ENCODE measurements around the gene ADRA2A.

Gene ADRA2A

DNA sequence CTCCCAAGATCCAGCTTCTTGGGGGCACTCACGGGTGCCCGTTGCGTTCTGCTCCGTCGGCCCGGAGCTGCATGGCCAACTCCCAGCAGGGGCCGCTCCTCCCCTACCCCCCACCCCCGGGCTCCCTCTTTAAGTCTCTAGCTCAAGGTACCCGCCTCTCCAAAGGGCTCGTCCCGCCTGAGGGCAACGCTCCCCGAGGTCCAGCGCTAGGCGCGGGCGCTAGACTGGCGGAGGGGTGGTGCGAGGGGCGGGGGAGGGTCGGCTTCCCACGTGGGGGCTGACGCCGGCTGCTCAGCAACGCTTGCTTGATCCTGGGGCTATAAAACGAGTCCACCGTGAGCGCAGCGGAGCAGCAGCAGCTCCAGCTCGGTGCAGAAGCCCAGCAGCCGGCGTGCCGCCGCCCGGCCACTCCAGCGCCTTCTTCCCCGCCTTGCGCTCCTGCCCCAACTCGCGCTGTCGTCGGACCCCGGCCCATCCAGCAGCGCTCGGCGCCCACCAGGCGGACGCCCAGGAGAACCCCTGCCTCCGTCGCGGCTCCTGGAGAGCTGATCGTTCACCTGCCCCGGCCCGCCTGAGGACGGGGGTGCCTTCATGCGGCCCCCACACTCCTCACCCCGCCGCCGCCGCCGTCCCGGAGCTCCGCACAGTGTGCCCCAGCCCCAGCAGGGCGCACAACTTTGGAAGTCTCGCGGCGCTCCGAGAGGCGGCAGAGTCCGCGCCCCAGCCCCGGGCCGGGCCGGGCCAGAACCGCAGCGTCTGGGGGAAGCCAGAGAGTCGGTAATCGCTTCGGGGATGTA, at the start of gene ADRA2A:
Gene ADRA2A (plus strand): TSS at position 348 of the 797 bp plus-strand sequence. CDS start 968 bp downstream, outside the sequence.
- Mint-ChIP-seq H3K9me3 (no peaks in the 10 kb centered on the region), H3K4me1 (peaks cover 19% of the 10 kb centered on the region), H3K27ac (no peak within 1 kb of the TSS), H3K36me3 (no peaks in the 10 kb centered on the region), H3K4me3 (peak within 1 kb of the TSS; percentile 60), H3K27me3 (peaks cover 78% of the 10 kb centered on the region)
- CTCF ChIA-PET: interaction anchor here (0.6 to 2.8 kb wide), 11 partner anchors 13 to 522 kb away, joined by 3 to 17 read pairs (median 3); no protein-coding TSS in a partner anchor
- peak; percentile 27 for DNase-seq

DNA sequence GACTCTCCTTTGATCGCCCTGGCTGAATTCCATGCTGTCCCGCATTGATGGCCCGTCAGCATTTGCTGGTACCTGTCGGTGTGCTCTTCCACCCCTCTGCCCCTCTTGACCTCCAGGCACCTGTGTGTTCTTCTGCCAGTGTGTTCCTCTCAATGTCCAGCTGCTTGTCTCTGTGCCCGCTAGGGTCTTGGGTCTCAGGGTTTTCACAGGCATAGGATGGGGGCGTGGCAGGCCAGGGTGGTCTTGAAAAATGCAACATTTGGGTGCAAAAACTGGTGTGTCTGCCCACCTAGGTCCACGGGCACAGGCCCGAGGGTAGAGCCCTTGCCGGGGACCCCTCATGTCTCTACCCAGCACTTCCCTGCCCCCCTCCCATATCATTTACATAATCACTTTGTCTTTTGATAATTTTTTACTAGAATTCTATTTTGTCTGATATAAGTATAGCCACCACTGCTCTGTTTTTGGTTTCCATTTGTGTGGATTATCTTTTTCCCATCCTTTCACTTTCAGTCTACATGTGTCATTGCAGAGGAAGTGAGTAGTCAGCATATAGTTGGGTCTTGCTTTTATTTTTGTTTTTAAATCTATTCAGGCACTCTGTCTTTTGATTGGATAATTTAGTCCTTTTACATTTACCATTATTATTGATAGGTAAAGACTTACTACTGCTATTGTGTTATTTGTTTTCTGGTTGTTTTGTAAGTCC, 46.6 kb upstream of the ADRA2A start:
- Mint-ChIP-seq H3K27me3 (peaks cover 4% of the 10 kb centered on the region), H3K36me3 (peaks cover 6% of the 10 kb centered on the region), H3K4me1 (peaks cover 8% of the 10 kb centered on the region), H3K4me3 (no peak overlapping the region), H3K27ac (no peak overlapping the region), H3K9me3 (peaks cover 13% of the 10 kb centered on the region)
- DNase-seq: no peak
- CTCF ChIA-PET: no interaction called here

DNA sequence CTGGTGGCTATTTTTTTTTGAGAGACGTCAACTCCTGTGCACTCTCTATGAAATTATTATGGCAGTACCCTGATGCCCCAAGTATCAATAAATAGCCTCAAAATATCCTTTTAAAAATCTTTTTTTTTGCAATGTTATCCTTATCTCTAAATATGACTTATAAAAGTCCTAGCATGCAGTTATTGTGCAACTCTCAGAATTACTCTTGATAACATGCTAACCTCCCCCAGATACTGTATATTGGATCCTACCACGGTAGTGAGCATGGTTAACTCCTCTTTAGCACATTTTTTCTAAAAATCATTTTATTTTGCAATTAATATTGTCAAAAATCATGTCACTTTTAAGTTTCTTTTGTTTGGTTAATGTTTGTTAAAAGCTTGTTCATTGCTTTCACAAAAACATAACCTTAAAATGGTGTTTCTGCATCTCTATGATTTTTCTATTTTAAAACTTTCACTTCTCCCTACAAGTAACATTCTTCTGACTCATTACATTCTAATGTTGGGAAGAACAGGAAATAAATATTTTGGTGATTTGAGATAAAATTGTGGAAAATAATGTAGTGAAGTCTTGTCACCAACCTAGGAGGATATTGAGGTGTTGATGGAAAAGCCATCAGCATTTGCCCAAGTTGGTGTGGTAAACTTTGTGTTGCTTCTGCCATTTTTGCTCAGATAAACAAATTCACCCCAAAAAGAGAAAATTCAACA, 42.1 kb upstream of the ADRA2A start:
- CTCF ChIA-PET: no interaction called here
- no peak for DNase-seq
- Mint-ChIP-seq H3K36me3 (peaks cover 8% of the 10 kb centered on the region), H3K4me3 (no peak overlapping the region), H3K27me3 (peaks cover 4% of the 10 kb centered on the region), H3K27ac (no peak overlapping the region), H3K4me1 (peaks cover 8% of the 10 kb centered on the region), H3K9me3 (peaks cover 21% of the 10 kb centered on the region)

DNA sequence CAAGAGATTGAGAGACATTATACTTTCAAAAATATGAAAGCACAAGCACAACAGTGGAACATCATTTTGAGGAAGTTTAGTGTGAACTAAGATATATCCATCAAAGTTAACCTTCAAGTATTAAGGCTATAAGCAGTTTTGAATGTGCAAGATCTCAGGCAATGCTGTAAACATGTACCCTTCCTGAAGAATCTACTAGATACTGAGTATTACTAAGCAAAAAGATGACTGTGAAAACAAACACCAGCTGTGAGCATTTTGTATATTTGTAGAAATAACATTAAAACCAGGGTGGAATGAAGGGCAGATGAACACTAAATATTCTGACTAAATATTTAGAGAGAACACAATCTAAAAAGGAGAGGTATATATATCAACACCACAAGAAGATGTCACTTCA, 41.3 kb upstream of the ADRA2A start:
- Mint-ChIP-seq H3K27ac (no peak overlapping the region), H3K4me3 (no peak overlapping the region), H3K9me3 (peaks cover 27% of the 10 kb centered on the region), H3K4me1 (peaks cover 2% of the 10 kb centered on the region), H3K27me3 (peaks cover 4% of the 10 kb centered on the region), H3K36me3 (peaks cover 6% of the 10 kb centered on the region)
- CTCF ChIA-PET: no interaction called here
- DNase-seq: no peak

DNA sequence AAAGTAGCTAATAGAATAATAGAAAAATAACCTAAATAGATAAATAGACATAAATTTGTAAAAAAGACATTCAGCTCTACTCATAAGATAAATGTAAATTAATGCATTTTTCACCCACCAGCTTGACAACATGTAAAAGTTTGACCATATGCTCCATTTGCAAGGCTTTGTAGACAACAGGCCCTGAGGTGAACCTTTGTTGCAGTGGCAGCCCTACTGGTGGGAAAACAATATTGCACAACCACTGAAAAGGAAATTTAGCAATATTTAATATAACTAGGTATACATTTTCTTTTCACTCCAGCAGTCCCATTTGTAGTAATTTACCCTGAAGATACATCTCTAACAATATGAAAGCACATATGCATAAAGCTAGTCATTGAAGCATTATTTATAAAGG, 39.0 kb upstream of the ADRA2A start:
- CTCF ChIA-PET: no interaction called here
- Mint-ChIP-seq H3K4me3 (no peak overlapping the region), H3K9me3 (peaks cover 32% of the 10 kb centered on the region)

DNA sequence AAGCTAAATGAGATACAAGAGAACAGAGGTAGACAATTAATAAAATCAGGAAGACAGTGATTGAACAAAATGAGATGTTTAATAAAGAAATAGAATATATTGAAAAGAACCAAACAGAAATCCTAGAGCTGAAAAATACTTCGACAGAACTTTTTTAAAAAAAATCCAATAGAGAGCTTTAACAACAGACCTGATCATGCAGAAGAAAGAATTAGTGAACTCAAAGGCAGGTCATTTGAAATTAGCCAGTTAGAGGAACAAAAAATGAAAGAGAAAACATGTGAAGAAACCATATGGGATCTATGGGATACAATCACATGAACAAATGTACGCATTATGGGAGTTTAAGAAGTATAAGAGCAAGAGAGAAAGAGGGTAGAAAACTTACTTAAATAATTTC, 37.3 kb upstream of the ADRA2A start:
- Mint-ChIP-seq H3K4me3 (no peak overlapping the region), H3K4me1 (no peaks in the 10 kb centered on the region), H3K9me3 (peaks cover 32% of the 10 kb centered on the region), H3K27ac (no peak overlapping the region), H3K27me3 (peaks cover 8% of the 10 kb centered on the region), H3K36me3 (peaks cover 2% of the 10 kb centered on the region)
- no peak for DNase-seq
- CTCF ChIA-PET: no interaction called here

More for the DNA sequence above, 39.0 kb upstream of the ADRA2A start:
- peaks cover 4% of the 10 kb centered on the region for H3K27me3 Mint-ChIP-seq
- H3K36me3 Mint-ChIP-seq: peaks cover 2% of the 10 kb centered on the region
- no peaks in the 10 kb centered on the region for H3K4me1 Mint-ChIP-seq
- H3K27ac Mint-ChIP-seq: no peak overlapping the region
- no peak for DNase-seq

DNA sequence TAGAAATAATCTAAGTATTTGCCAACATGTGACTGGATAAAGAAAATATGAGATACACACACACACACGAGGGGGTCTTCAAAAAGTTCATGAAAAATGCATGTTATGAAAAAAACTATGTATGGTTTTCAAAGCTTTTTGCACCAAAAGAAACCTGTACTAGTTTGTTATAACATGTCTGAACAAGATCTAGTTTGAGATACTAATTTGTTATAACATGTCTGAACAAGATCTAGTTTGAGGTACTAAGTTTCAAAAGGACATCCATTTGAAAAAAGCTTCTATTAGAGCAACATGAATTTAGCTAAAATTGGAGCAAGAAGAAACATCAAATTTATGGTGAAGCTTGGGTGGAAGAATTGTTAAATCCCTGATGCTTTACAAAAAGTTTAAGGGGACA, 19.8 kb upstream of the ADRA2A start:
- Mint-ChIP-seq H3K9me3 (peaks cover 5% of the 10 kb centered on the region), H3K4me1 (no peaks in the 10 kb centered on the region), H3K27ac (no peak overlapping the region), H3K4me3 (no peak overlapping the region), H3K36me3 (no peaks in the 10 kb centered on the region), H3K27me3 (peaks cover 8% of the 10 kb centered on the region)
- DNase-seq: no peak
- CTCF ChIA-PET: no interaction called here

DNA sequence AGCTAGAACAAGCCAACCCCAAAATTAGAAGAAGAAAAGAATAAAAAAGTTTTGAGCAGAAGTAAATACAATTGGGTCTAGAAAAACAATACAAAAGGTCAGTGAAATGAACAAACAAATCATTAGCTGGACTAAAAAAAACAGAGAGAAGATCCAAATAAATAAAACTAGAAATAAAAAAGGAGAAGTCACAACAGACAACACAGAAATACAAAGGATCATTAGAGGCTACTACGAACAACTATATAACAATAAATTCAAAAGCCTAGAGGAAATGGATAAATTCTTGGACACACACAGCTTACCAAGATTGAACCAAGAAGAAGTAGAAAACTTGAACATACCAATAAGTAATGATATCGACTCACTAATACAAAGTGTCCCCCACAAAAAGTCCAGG, 13.4 kb upstream of the ADRA2A start:
- CTCF ChIA-PET: interaction anchor here (1.4 kb wide), 1 partner anchor 12 kb away, joined by 3 read pairs; no protein-coding TSS in a partner anchor
- no peaks in the 10 kb centered on the region for H3K4me1 Mint-ChIP-seq
- no peaks in the 10 kb centered on the region for H3K36me3 Mint-ChIP-seq
- H3K27me3 Mint-ChIP-seq: peaks cover 10% of the 10 kb centered on the region
- no peak for DNase-seq
- peaks cover 3% of the 10 kb centered on the region for H3K9me3 Mint-ChIP-seq
- no peak overlapping the region for H3K4me3 Mint-ChIP-seq
- no peak overlapping the region for H3K27ac Mint-ChIP-seq

DNA sequence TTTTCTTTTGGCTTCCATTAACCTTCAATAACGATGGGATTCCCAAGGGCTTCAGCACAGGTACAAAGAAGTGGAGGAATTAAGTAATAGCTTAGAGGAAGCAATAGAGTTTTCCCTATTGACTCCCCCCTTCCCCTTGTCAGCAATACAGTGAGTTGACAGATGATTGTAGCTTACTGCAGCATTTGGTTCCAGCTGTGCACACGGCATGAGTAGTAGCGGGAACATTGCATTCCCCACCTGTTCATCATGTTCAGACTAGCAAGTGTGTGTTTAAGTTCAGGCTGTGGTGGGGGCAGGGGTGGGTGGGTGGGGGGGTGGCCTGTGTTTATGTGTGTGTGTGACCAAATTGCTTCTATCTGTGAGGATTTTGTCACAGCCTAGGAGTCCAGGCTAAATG, 4.6 kb upstream of the ADRA2A start:
- Mint-ChIP-seq H3K27me3 (peaks cover 69% of the 10 kb centered on the region), H3K9me3 (no peaks in the 10 kb centered on the region), H3K27ac (no peak overlapping the region), H3K4me3 (no peak overlapping the region), H3K36me3 (no peaks in the 10 kb centered on the region), H3K4me1 (peaks cover 8% of the 10 kb centered on the region)
- CTCF ChIA-PET: interaction anchor here (0.6 kb wide), 1 partner anchor 251 kb away, joined by 3 read pairs; no protein-coding TSS in a partner anchor
- no peak for DNase-seq

DNA sequence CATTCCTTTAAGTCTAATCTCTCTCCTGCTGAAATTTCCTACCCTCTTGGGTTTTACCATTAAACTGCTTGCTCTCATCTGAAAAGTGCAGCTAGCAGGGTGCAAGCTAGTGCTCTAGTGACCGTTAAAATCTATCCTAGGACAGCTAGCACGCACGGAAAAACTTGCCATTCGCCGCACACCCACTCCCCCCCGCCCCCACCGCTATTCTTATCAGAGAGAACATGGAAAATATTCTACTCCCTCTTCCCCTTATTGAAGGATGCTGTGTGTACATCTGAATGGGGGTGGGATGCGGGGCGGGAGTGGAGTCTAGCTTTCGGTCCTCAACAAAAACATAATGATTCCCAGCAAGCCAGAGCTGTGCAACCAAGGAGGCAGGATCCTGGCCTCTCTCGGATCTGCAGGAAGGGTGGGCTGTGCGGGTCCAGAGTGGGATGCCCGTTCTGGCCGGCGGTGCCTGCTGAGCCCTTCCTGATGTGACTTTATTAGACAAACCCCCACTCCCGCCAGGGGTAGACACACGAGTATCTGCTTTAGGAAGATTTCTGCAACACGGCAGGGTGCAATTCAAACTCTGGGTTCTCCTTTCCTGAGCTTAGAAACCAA, 1.1 kb upstream of the ADRA2A start:
- peaks cover 80% of the 10 kb centered on the region for H3K27me3 Mint-ChIP-seq
- no peak overlapping the region for H3K27ac Mint-ChIP-seq
- CTCF ChIA-PET: interaction anchor here (0.7 to 2.8 kb wide), 9 partner anchors 13 to 523 kb away, joined by 3 to 17 read pairs (median 3); no protein-coding TSS in a partner anchor
- no peak for DNase-seq
- no peaks in the 10 kb centered on the region for H3K36me3 Mint-ChIP-seq
- H3K4me3 Mint-ChIP-seq: peak overlapping the region; percentile 7
- peaks cover 19% of the 10 kb centered on the region for H3K4me1 Mint-ChIP-seq
- H3K9me3 Mint-ChIP-seq: no peaks in the 10 kb centered on the region

DNA sequence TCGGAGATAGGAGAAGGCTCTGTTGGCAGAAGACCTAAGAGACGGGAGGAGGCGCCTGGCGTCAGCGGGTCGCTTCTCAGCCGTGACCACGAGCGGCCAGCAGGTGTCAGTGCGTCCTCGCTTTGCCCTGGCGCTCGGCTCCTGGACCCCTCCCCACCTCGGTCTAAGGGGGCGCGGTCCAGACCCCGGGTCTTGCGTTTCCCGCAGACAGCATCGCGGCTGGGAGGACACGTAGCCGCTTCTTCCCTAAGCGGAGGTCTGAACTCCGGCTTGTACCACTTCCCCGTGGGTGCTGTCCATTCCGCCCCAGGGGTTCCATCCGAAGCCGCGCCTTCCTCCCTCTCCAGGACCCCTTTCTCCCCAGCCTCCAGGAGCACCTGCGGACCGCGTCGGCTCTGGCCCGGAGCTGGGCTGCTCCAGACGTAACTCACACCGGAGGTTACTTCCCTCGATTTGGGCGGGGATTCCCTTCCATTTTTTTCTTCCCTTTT, 593 bp upstream of the ADRA2A start:
- Mint-ChIP-seq H3K27me3 (peaks cover 76% of the 10 kb centered on the region), H3K4me1 (peaks cover 19% of the 10 kb centered on the region), H3K36me3 (no peaks in the 10 kb centered on the region), H3K4me3 (peak overlapping the region; percentile 41), H3K9me3 (no peaks in the 10 kb centered on the region), H3K27ac (no peak overlapping the region)
- peak; percentile 65 for DNase-seq
- CTCF ChIA-PET: interaction anchor here (0.6 to 2.8 kb wide), 15 partner anchors 13 to 522 kb away, joined by 3 to 17 read pairs (median 3); no protein-coding TSS in a partner anchor

DNA sequence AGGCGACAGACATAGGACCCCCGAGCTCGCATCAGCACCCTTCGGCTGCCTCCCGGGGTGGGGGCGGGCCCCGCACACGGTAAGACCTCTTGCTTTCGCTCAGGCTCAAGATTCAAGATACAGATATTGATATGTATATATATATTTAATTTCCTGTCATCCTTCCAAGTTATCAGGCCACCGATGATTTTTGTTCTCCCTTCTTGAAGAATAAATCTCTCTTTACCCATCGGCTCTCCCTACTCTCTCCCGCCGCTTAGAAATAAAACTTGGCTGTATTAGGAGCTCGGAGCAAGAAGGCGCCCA, 603 bp downstream of the ADRA2A start:
- CTCF ChIA-PET: interaction anchor here (0.9 to 2.8 kb wide), 6 partner anchors 12 to 521 kb away, joined by 3 to 17 read pairs (median 4); no protein-coding TSS in a partner anchor
- H3K4me1 Mint-ChIP-seq: peaks cover 19% of the 10 kb centered on the region
- H3K4me3 Mint-ChIP-seq: peak overlapping the region; percentile 60
- no peak overlapping the region for H3K27ac Mint-ChIP-seq
- H3K27me3 Mint-ChIP-seq: peaks cover 82% of the 10 kb centered on the region
- no peak for DNase-seq
- no peaks in the 10 kb centered on the region for H3K36me3 Mint-ChIP-seq
- no peaks in the 10 kb centered on the region for H3K9me3 Mint-ChIP-seq

DNA sequence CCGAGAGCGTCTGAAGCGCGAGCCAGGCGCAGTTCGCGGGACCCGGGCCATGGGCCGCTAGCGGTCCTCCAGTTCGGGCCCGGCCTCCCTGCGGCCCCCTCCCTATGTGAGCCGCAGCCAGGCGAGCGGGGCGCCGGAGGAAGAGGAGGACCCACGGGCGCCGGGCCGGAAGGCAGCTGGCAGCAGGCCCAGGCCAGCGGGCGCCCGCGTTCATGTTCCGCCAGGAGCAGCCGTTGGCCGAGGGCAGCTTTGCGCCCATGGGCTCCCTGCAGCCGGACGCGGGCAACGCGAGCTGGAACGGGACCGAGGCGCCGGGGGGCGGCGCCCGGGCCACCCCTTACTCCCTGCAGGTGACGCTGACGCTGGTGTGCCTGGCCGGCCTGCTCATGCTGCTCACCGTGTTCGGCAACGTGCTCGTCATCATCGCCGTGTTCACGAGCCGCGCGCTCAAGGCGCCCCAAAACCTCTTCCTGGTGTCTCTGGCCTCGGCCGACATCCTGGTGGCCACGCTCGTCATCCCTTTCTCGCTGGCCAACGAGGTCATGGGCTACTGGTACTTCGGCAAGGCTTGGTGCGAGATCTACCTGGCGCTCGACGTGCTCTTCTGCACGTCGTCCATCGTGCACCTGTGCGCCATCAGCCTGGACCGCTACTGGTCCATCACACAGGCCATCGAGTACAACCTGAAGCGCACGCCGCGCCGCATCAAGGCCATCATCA, 1.1 kb downstream of the ADRA2A start:
- H3K4me3 Mint-ChIP-seq: peak overlapping the region; percentile 60
- CTCF ChIA-PET: interaction anchor here (0.9 to 2.8 kb wide), 2 partner anchors 331 to 521 kb away, joined by 3 to 17 read pairs; no protein-coding TSS in a partner anchor
- peaks cover 82% of the 10 kb centered on the region for H3K27me3 Mint-ChIP-seq
- DNase-seq: no peak
- no peaks in the 10 kb centered on the region for H3K36me3 Mint-ChIP-seq
- H3K9me3 Mint-ChIP-seq: no peaks in the 10 kb centered on the region
- H3K4me1 Mint-ChIP-seq: peaks cover 19% of the 10 kb centered on the region
- H3K27ac Mint-ChIP-seq: peak overlapping the region; percentile 69

Data from activated naive CD4-positive, alpha-beta T cell treated with anti-CD3 and anti-CD28 coated beads, Interleukin-2, amount 10 ng/mL, durations not matched to agents 7 days and 5 days (primary cell).